GM23338 (cell line): ENCODE measurements around the gene SBF2. TPM values are rescaled to one million over a fixed set of nuclear protein-coding genes. Genes with fewer than 3 reads are reported as not detected.

Experiments used
- ATAC-seq: fragments of 200-7000 bp; cut with Tn5 transposase; 3 replicates; pipeline ENCODE4 v1.9.1; 2020
- DNase-seq: peaks from one replicate; pipeline ENCODE4 v3.0.0-alpha.2; 2015; ENCODE audit warnings: low spot score
- H2AFZ ChIP-seq: fragments of 200-600 bp; sonication (generic); 2 replicates; pipeline ENCODE4 v1.8.0; 2016; ENCODE audit warnings: antibody characterized with exemption, mild to moderate bottlenecking, moderate library complexity
- H3F3A ChIP-seq: fragments of 200-600 bp; sonication (generic); replicated peaks from 2 replicates; pipeline ENCODE4 v1.8.0; 2017; ENCODE audit warnings: antibody characterized with exemption, mixed run types, low read depth
- H3K27ac ChIP-seq: fragments of 200-600 bp; sonication (generic); 2 replicates; pipeline ENCODE4 v1.6.1; 2016; ENCODE audit warnings: low read depth
- H3K27me3 ChIP-seq: fragments of 200-600 bp; sonication (generic); 2 replicates; pipeline ENCODE4 v1.8.0; 2016; ENCODE audit warnings: mild to moderate bottlenecking, mixed run types, moderate library complexity; ENCODE audit not compliant: insufficient read depth
- H3K36me3 ChIP-seq: fragments of 200-600 bp; sonication (generic); 2 replicates; pipeline ENCODE4 v1.8.0; 2016; ENCODE audit warnings: mild to moderate bottlenecking; ENCODE audit not compliant: insufficient read depth
- H3K4me1 ChIP-seq: fragments of 200-600 bp; sonication (generic); 2 replicates; pipeline ENCODE4 v1.8.0; 2016; ENCODE audit warnings: mild to moderate bottlenecking, moderate library complexity; ENCODE audit not compliant: insufficient read depth
- H3K4me2 ChIP-seq: fragments of 200-600 bp; sonication (generic); 2 replicates; pipeline ENCODE4 v1.7.1; 2017; ENCODE audit warnings: mixed run types
- H3K4me3 ChIP-seq: fragments of 200-600 bp; sonication (generic); 2 replicates; pipeline ENCODE4 v1.6.1; 2016; ENCODE audit warnings: mixed run types
- H3K79me2 ChIP-seq: fragments of 200-600 bp; sonication (generic); replicated peaks from 2 replicates; pipeline ENCODE4 v1.8.0; 2017; ENCODE audit warnings: mild to moderate bottlenecking; ENCODE audit not compliant: insufficient read depth
- H3K9me2 ChIP-seq: fragments of 200-600 bp; sonication (generic); 2 replicates; pipeline ENCODE4 v1.8.0; 2017; ENCODE audit not compliant: insufficient read depth
- H4K20me1 ChIP-seq: fragments of 200-600 bp; sonication (generic); replicated peaks from 2 replicates; pipeline ENCODE4 v1.8.0; 2017; ENCODE audit warnings: mild to moderate bottlenecking; ENCODE audit not compliant: insufficient read depth
- H3K27ac Mint-ChIP-seq: 2 replicates; pipeline ENCODE4 v1.8.0; 2020; ENCODE audit warnings: inconsistent platforms, mild to moderate bottlenecking, moderate library complexity, mixed read lengths
- H3K27me3 Mint-ChIP-seq: 3 replicates; pipeline ENCODE4 v1.8.0; 2022; ENCODE audit warnings: low read depth, mild to moderate bottlenecking, moderate library complexity, mixed read lengths, inconsistent platforms; ENCODE audit not compliant: insufficient read depth, poor library complexity
- H3K36me3 Mint-ChIP-seq: 3 replicates; pipeline ENCODE4 v1.8.0; 2021; ENCODE audit warnings: low read depth, mild to moderate bottlenecking, inconsistent platforms, moderate library complexity, mixed read lengths
- H3K4me1 Mint-ChIP-seq: 3 replicates; pipeline ENCODE4 v1.8.0; 2020; ENCODE audit warnings: mild to moderate bottlenecking, inconsistent platforms, mixed read lengths
- H3K4me3 Mint-ChIP-seq: 3 replicates; pipeline ENCODE4 v1.8.0; 2021; ENCODE audit warnings: moderate library complexity, mild to moderate bottlenecking, inconsistent platforms, mixed read lengths
- H3K9me3 Mint-ChIP-seq: 3 replicates; pipeline ENCODE4 v1.8.0; 2020; ENCODE audit warnings: moderate library complexity, mild to moderate bottlenecking, inconsistent platforms, mixed read lengths
- CREB1 ChIP-seq: fragments of 250-450 bp; sonication (Bioruptor Pico); IDR thresholded peaks from 2 replicates; pipeline ENCODE4 v1.5.0; 2020; ENCODE audit warnings: low read depth, mild to moderate bottlenecking, moderate library complexity
- EZH2 ChIP-seq: fragments of 200-600 bp; sonication (generic); IDR thresholded peaks from one replicate; pipeline ENCODE4 v1.8.0; 2017; ENCODE audit warnings: antibody characterized with exemption, mild to moderate bottlenecking, low read depth; ENCODE audit not compliant: unreplicated experiment
- EZH2phosphoT487 ChIP-seq: fragments of 200-600 bp; sonication (generic); IDR thresholded peaks from one replicate; pipeline ENCODE4 v1.8.1; 2018; ENCODE audit warnings: antibody characterized with exemption; ENCODE audit not compliant: unreplicated experiment
- JUNB ChIP-seq: IDR thresholded peaks from one replicate; pipeline ENCODE4 v1.6.1; 2016; ENCODE audit warnings: antibody characterized with exemption; ENCODE audit not compliant: unreplicated experiment
- NANOG ChIP-seq: IDR thresholded peaks from 2 replicates; pipeline ENCODE4 v1.6.1; 2016; ENCODE audit warnings: antibody characterized with exemption, borderline replicate concordance
- POLR2AphosphoS5 ChIP-seq: IDR thresholded peaks from 2 replicates; pipeline ENCODE4 v1.6.1; 2016; ENCODE audit warnings: antibody characterized with exemption, low read depth
- STAT1 ChIP-seq: IDR thresholded peaks from one replicate; pipeline ENCODE4 v1.6.1; 2016; ENCODE audit warnings: antibody characterized with exemption; ENCODE audit not compliant: unreplicated experiment
- ZNF114 ChIP-seq: fragments of 250-450 bp; sonication (Bioruptor Pico); IDR thresholded peaks from 2 replicates; pipeline ENCODE4 v1.5.0; 2020; ENCODE audit warnings: mild to moderate bottlenecking, moderate library complexity
- ZNF331 ChIP-seq: fragments of 250-450 bp; sonication (Bioruptor Pico); IDR thresholded peaks from 2 replicates; pipeline ENCODE4 v1.5.0; 2020; ENCODE audit warnings: low read depth, mild to moderate bottlenecking, moderate library complexity
- ZNF462 ChIP-seq: fragments of 250-450 bp; sonication (Bioruptor Pico); IDR thresholded peaks from 2 replicates; pipeline ENCODE4 v1.5.0; 2020; ENCODE audit warnings: mild to moderate bottlenecking, moderate library complexity
- polyA plus RNA-seq: library from polyadenylated mRNA; unstranded; fragments of >200 nt; fragmentation: Nextera tagmentation; extraction: Ambion mirVana; gene quantifications from 2 replicates; pipeline ENCODE4 v1.2.1, GENCODE V29; 2016
- total RNA-seq: library from RNA; depleted of rRNA; stranded (reverse); fragments of >200 nt; shearing (Covaris generic); gene quantifications from 2 replicates; pipeline ENCODE4 v1.2.3, GENCODE V29; 2014
- TF ChIP-seq, protein P1 (sequence below): IDR thresholded peaks from 2 replicates; pipeline ENCODE4 v1.6.1; 2016; ENCODE audit warnings: antibody characterized with exemption
- TF ChIP-seq, protein P2 (sequence below): IDR thresholded peaks from one replicate; pipeline ENCODE4 v1.6.1; 2018; ENCODE audit warnings: antibody characterized with exemption; ENCODE audit not compliant: unreplicated experiment
- TF ChIP-seq, protein P3 (sequence below), 2 experiments: fragments of 200-600 bp in 1 of 2; sonication (generic) in 1 of 2; conservative IDR thresholded peaks; 2 replicates each; pipeline versions ENCODE4 v1.5.1 to v1.6.1; 2016 to 2017; ENCODE audit warnings: antibody characterized with exemption in 2 of 2, low read depth in 2 of 2, mild to moderate bottlenecking in 2 of 2, moderate library complexity in 1 of 2

The SBF2 gene
- total and polyA plus RNA-seq, 2 experiments from 2014 or later, result 25.6 to 53.5 TPM

DNA sequence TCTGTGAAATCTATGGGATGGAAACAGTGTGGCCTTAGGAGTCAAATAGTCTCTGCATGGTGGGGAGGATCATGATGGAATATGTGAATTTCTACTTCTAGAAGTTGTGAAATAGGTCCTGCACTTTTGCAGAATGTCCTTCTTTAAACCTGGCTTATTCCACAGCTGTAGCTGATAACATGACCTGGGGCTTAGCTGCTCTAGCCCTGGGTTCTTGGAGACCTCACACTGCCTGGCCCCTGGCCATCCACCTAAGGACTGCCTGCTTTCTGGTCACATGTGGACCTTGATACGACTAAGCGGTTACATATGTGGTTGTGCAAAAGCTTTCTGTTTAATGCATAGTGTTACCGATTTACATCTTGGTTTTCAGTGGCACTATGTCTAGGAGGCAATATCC, 541.9 kb downstream of the SBF2 start:
- H3K36me3 Mint-ChIP-seq, result peaks cover 22% of the 10 kb centered on the region
- H4K20me1 ChIP-seq, result no peaks in the 10 kb centered on the region
- peaks cover 8% of the 10 kb centered on the region; the same call in 1 of the 2 replicates for H3F3A ChIP-seq
- H3K4me1 Mint-ChIP-seq, result peaks cover 28% of the 10 kb centered on the region
- H3K27me3 ChIP-seq, result no peaks in the 10 kb centered on the region
- no peaks in the 10 kb centered on the region for H3K9me3 Mint-ChIP-seq
- no peak overlapping the region for H3K4me2 ChIP-seq
- H3K79me2 ChIP-seq, result 0 out of 2 replicates have a peak, but pooled peaks cover 3% of the 10 kb centered on the region
- no peak overlapping the region for H3K27ac ChIP-seq
- H3K27me3 Mint-ChIP-seq, result peaks cover 4% of the 10 kb centered on the region
- TF ChIP-seq POLR2AphosphoS5 (no peak), ZNF331 (CRISPR knock-in tag) (no peak), JUNB (no peak), EZH2phosphoT487 (no peak), ZNF462 (CRISPR knock-in tag) (no peak), NANOG (no peak), CREB1 (CRISPR knock-in tag) (no peak), ZNF114 (CRISPR knock-in tag) (no peak), STAT1 (no peak), EZH2 (no peak)
- TF ChIP-seq, protein P1, sequence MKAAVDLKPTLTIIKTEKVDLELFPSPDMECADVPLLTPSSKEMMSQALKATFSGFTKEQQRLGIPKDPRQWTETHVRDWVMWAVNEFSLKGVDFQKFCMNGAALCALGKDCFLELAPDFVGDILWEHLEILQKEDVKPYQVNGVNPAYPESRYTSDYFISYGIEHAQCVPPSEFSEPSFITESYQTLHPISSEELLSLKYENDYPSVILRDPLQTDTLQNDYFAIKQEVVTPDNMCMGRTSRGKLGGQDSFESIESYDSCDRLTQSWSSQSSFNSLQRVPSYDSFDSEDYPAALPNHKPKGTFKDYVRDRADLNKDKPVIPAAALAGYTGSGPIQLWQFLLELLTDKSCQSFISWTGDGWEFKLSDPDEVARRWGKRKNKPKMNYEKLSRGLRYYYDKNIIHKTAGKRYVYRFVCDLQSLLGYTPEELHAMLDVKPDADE, result no peak
- TF ChIP-seq, protein P2, sequence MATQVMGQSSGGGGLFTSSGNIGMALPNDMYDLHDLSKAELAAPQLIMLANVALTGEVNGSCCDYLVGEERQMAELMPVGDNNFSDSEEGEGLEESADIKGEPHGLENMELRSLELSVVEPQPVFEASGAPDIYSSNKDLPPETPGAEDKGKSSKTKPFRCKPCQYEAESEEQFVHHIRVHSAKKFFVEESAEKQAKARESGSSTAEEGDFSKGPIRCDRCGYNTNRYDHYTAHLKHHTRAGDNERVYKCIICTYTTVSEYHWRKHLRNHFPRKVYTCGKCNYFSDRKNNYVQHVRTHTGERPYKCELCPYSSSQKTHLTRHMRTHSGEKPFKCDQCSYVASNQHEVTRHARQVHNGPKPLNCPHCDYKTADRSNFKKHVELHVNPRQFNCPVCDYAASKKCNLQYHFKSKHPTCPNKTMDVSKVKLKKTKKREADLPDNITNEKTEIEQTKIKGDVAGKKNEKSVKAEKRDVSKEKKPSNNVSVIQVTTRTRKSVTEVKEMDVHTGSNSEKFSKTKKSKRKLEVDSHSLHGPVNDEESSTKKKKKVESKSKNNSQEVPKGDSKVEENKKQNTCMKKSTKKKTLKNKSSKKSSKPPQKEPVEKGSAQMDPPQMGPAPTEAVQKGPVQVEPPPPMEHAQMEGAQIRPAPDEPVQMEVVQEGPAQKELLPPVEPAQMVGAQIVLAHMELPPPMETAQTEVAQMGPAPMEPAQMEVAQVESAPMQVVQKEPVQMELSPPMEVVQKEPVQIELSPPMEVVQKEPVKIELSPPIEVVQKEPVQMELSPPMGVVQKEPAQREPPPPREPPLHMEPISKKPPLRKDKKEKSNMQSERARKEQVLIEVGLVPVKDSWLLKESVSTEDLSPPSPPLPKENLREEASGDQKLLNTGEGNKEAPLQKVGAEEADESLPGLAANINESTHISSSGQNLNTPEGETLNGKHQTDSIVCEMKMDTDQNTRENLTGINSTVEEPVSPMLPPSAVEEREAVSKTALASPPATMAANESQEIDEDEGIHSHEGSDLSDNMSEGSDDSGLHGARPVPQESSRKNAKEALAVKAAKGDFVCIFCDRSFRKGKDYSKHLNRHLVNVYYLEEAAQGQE, result no peak
- TF ChIP-seq, protein P3, sequence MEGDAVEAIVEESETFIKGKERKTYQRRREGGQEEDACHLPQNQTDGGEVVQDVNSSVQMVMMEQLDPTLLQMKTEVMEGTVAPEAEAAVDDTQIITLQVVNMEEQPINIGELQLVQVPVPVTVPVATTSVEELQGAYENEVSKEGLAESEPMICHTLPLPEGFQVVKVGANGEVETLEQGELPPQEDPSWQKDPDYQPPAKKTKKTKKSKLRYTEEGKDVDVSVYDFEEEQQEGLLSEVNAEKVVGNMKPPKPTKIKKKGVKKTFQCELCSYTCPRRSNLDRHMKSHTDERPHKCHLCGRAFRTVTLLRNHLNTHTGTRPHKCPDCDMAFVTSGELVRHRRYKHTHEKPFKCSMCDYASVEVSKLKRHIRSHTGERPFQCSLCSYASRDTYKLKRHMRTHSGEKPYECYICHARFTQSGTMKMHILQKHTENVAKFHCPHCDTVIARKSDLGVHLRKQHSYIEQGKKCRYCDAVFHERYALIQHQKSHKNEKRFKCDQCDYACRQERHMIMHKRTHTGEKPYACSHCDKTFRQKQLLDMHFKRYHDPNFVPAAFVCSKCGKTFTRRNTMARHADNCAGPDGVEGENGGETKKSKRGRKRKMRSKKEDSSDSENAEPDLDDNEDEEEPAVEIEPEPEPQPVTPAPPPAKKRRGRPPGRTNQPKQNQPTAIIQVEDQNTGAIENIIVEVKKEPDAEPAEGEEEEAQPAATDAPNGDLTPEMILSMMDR (conservative IDR thresholded peaks at IDR 0.05; ENCODE audit: low read depth in 2 of 2), result no peak
- no peaks in the 10 kb centered on the region for H3K9me2 ChIP-seq
- peaks cover 13% of the 10 kb centered on the region for H3K36me3 ChIP-seq
- H2AFZ ChIP-seq, result no peak overlapping the region
- peaks cover 23% of the 10 kb centered on the region for H3K4me1 ChIP-seq
- H3K27ac Mint-ChIP-seq, result no peak overlapping the region
- H3K4me3 Mint-ChIP-seq, result no peak overlapping the region
- no peak for ATAC-seq
- no peak overlapping the region for H3K4me3 ChIP-seq
- no peak for DNase-seq
